C1 segment of cervical spinal cord (tissue), 14 donors: ENCODE results near the gene CRYL1.

Experiments used
- DNase-seq, 14 donors: peaks; one replicate each; lab custom pipeline; 2025; lab: John Stamatoyannopoulos, UW

CRYL1 gene

DNA sequence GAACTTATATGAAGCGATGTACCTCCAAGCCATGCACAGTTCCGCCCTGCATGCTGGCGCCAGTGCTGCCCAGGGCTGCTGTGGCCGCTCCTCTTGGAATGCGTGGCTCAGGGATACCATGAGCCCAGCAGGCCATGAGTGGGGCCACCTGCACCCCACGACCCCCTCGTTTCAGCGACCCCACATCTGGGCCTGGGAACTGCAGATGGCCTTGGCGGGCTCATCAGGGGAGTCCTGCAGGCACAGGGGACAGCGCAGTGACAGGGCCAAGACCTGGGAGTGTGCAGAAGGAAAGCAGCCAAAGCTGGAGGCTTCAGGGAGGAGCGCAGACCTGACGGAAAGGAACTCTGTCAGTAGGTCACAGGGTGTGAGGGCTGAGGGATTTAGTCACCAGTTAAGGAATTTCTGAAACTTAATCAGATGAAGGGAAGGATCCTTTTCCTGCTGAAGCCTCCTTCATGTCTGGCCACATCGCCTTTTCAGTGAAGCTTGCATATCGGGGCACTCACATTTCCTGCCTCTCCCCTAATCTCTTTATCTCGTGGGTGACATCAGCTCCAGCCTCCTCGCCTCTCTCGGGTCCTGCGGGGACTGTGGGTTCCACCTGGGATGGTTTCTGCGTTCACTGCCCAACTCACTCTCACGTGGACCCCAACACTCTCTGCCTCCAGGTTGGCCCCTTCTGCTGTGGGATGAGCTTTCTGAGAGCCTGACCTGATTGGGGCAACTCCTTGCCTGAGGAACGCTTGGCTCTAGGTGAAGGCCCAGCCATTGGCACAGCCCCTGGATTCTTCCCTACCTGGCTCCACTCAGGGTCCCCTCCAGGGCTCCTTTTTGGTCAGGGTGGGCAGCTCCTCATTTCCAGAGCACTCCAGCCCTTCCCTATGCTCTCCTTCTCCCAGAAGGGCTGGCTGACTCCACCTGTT lies 123.5 kb downstream of the CRYL1 start:
- no peak for DNase-seq

DNA sequence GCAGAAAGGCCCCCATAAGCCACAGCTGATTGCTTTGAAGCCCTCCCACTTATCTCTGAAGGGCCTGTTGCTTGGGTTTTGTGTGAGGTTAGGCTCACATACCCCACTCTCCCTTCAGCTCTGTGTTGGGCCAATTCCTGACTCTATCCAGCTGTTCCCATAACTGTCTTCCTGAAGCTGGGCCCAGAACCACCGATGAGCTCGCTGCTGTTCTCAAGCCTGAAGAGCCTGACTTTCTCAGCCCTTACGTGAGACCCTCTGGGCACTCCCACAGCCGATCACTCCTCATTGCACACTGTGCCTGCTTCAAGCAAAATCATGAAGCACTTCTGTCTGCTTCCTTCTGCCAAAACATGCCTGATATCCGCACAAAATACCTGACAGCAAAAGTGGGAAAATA lies 124.1 kb downstream of the CRYL1 start:
- no peak for DNase-seq

DNA sequence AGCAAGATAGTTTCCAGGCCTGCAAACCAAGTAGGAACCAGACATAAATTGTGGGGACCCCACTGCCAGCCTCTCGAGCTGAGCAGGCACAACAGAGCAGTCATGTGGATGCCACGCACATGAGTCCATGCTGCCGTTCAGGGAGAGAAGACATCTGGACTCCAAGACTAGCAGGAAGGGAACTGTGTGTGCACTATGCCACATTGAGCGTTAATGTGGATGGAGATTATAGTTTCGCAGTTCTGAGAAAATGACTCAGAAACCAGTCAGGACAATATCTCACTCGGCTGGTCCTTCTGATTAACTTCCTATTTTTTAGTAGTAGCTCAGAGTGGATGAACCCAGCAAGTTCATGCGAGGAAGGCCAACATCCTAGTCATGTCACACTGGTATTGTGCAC lies 124.9 kb downstream of the CRYL1 start:
- no peak for DNase-seq

DNA sequence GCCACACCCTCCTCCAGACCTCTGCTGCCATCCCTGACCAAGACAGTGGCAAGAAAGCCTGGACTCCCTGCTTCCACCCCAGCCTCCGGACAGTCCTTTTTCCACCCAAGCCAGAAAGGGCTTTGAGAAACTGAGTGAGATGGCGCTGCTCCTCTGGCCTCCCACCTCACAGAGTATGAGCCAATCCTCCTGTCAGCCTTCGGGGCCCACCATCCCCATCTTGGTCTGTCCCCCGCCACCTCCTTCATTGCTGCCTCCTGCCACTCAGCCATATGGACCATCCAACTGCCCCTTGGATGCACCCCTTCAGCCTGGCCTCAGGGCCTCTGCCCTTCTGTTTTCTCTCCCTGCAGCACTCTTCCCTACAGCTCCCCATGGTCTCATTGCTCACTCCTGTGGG lies 125.7 kb downstream of the CRYL1 start:
- DNase-seq, result no peak

DNA sequence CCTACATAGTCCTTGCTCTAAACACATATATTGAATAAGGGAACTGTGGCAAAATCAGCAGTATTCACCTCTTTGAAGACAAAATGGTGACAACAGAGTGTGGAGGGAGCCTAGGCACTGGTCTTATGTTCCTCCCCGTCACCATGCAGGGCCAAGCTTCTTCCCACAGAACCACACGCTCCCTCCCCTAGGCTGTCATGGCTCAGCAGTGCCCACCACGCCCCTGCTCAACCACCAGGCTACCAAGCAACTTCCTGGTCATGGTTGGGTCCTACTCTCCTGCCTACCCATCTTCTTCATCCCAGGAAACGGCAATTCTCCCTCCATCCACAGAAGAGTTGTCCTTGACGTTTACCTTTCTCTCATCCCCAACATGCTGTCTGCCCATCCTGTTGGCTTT lies 126.1 kb downstream of the CRYL1 start:
- DNase-seq, result no peak

DNA sequence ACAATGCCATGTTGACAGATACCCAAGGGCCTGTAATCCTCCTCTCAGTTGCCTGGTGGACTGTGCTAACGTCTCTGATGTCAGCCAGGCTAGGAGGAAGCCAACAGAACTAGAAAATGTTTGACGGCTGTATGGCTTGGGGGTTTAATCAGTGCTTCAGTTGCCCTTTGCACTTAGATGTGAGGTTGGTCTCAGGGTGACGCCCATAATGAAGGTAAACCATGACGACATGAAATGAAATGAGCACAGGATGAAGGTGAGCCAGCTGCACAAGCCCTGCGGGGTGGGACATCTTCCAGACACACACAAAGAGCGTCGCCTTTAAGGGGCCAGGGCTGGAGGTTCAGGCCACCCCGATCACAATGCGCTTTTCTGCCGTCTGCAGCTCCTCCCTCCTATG lies 127.2 kb downstream of the CRYL1 start:
- DNase-seq, result no peak

DNA sequence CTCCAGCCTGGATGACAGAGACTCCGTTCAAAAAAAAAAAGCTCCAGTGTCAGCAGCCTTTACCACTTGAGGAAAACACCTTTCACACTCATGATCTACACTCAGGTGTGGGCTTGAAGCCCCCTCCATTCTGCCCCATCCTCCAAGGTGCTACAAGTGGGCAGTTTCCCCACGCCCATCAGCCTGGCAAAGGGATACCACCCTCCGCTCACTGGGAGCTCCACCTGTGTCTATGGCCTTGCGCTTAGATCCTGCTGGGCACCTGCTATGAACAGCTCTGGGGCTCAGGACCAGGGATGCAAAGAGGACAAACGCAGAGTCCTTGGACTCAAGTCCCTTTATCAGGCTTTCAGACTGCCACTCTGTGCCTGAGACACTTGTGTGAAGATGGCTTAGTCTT lies 127.8 kb downstream of the CRYL1 start:
- DNase-seq, result no peak

DNA sequence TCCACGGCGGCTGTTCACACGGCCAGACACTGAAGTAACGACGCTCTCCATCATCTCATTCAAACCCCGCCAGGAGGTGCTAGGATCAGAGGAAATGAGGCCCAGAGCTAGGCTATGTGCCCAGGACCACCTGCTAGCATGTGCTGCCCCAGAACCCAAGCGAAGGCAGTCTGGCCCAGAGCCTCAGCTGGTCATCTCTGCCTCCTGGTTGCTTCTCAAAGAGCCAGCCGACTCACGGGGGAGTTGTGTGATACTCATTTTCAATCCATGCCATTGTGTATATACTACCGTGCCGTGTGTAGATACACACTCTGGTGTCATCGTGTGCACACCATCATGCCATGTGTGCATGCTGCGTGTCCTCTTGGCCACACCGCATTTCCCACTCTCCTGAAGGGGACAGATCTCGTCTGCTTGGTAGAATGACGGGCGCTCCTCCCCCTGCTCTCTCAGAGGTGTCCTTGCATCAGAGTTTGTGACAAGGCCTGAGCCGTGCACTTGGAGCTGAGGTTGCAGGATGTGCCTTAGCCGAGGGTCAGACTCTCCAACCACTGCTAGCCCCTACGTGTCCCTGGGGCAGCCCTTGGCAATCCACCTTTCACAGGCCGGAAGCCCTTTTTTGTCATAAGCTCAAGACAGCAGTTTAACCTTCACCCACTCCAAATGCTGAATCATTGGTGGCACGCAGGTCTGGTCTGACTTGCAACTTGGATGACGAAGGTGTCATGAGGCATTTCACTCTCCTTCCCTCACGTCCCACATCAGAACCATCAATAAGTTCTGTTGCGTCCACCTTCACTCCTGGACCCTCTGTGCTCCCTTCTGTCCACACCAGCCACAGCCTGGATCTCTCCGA lies 130.4 kb downstream of the CRYL1 start:
- no peak for DNase-seq

DNA sequence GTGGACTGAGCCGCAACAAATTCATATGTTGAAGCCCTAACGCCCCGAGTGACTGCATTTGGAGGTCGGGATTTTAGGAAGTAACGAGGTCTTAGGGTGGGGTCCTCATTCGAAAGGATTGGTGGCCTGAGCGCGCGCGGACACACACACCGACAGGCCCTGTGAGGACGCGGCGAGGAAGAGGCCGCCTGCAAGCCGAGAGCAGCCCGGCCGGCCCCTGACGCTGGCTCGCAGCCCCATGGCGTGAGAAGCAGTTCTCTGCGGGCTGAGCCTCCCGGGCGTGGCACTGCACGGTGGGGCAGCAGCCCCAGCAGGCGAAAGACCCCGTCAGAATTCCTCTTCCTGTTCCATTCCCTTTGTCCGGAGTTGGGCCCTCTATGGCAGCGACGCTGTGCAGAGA lies 131.2 kb downstream of the CRYL1 start:
- no peak for DNase-seq

DNA sequence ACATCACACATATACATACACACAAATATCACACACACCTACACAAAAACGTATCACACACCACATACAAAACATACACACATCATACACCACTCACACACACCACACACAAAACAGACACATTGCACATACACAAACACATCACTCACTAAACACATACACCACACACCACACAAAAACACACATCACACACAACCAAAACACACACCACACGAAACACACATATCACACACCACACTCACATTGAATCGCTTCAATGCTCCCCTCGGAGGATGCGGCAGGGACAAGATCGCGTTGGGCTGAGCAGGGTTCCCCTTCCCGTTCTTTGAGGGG lies 131.5 kb downstream of the CRYL1 start:
- DNase-seq, result no peak

DNA sequence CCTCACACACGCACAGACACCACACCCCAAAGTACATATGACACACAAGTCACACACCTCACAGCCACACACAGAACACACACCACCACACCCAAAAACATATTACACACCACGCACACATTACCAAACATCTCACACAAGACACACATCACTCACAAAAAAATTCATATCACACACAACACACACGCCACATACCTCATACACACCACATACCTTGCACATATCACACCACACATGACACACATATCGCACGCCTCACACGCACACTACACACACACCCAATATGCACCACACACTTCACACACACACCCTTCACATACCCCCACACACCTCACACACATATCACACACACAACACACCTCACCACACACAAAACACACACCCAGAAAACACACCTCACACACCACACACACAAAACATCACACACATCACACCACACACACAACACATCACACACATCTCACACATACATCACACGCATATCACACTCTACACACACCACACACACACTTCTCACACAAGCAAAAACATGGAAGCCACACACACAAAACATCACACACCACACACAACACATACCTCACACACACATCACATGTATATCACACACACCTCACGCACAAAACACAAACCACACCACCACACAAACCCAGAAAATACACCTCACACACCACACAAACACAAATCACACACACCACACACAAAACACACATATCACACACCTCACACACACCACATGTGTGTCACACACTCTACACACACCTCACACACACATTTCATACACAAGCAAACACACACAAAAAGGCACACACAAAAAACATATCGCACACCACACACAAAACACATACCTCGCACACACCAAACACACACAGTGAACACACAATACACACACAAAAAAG lies 132.1 kb downstream of the CRYL1 start:
- no peak for DNase-seq

DNA sequence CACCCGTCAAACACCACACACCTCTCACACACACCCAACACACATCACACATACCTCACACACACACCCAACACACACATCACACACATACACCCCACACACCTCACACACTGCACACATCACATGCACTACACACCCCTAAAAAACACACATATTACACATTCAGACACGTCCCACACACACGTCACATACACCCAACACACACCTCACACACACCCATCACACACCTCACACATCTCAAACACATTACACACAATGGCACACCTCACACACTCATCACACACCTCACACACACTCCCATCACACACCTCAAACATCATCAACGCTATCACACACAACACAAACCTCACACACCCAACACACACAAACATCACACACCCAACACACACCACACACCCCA lies 133.1 kb downstream of the CRYL1 start:
- no peak for DNase-seq

DNA sequence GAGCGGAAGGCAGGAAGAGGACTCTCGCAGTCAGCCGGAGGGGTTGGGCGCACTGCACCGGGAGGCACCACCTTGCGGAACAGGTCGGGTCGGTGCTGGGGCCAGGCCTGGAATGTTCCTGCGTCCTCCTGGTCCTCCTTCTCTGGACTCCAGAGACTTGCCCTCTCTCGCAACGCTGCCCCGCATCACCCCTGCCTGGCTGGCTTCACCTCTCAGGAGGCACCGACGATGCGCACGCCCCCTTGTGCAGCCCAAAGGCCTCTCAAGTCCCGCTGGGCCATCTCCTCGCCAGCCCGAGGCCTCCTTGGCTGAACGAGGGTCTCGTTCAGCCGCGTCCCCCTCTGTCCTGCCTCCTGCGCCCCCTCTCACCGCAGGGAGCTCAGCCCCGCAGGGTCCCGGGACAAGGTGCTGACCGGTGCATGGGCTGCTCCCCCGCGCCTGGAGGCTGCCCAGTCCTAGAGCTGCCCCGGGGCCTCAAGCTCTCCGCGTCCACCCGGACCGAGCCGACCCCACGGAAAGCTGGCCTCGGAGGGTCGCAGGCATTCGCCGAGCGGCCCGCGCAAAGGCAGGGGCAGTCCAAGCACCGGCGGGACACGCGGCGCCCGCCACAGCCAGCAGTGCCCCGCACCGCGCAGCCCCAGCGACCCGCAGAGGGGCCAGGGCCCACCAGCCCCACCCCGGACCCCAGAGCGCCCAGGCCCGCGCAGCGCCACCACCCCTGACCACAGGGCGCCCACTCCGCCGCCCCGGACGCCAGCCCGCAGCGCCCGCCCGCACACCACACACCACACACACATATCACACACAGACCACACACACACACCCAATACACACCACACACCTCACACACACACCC lies 133.8 kb downstream of the CRYL1 start:
- no peak for DNase-seq

DNA sequence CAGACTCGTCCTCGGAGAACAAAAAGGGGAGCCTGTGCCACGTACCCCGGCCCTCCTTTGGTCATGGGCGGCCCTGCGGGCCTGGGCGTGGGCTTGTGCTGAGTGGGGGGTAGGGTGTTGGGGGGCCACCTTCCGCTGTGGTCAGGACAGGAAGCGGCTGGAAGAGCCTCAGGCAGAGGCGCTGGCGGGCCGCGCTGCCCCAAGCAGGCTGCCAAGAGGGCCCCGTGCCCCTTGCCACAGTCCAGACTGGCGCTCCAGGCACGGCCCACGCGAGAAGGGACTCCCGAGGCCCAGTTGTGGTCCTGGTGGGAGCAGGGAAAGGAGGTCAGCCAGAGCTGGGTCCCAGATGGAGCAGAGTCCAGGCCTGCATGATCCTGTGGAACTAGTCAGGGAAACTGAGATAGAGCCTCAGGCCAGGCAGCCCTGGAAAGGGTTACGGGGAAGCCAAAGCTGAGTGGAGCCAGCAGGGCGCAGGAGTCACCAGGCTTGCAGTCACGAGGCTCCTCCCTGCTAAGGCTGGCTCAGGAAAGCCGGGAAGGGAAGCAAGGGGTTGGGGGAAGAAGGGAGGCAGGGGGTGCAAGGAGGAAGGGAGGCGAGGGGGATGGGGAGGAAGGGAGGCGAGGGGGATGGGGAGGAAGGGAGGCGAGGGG lies 135.0 kb downstream of the CRYL1 start:
- no peak for DNase-seq

DNA sequence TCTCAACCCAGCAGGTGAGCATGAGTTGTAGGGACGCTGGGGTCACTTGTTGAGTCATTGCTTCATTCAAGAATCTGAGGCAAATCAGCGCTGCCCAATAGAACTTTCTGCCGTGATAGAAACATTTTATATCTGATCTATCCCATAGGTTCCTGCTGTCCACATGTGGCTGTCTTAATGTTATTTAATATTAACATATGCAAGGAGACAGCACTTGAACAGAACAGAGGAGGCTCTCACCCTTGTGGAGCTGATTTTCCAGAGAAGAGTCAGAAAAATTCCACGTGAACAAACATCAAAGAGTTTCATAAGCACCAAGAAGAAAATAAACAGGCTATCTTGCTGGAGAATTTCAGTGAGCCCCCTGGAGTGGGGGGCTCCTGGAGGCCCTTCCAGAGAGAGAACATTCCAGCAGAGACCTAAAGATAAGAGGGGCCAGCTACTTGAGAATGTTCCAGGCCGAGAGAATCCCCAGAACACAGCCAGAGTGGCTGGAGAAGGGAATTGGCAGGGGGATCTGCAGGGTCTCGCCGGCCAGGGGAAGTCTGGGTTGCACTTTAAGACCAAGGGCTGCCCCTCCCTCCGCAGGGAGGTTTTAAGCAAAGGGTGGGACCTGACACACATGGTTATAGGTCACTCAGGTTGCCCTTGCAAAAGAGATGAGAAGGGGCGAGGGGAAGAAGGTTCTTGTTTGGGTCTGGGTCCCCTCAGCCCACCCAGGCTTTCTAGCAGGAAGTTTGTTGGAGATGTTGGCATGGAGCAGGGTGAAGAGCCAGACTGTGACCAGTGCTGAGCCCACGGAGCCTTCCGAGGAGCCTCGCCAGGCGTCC lies 135.7 kb downstream of the CRYL1 start:
- DNase-seq, result no peak

DNA sequence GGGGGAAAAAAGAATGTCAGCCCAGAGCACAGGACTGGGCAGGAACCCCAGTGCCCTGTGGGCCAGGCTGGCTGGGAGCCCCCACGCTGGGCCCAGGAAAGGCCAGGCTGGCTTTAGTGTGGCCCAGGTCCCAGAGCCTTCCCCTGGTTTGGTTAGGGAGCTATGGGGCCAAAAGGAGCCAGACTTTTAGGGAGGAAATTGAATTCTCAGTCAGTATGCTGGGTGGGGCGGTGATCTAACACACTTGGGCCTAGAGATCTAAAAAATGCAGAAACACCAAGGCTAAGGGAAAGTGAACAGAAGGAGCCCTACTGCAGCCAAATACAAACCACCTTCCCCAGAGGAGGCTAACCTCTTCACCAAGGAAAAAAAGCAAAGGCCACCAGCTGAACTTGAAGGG lies 137.5 kb downstream of the CRYL1 start:
- no peak for DNase-seq

DNA sequence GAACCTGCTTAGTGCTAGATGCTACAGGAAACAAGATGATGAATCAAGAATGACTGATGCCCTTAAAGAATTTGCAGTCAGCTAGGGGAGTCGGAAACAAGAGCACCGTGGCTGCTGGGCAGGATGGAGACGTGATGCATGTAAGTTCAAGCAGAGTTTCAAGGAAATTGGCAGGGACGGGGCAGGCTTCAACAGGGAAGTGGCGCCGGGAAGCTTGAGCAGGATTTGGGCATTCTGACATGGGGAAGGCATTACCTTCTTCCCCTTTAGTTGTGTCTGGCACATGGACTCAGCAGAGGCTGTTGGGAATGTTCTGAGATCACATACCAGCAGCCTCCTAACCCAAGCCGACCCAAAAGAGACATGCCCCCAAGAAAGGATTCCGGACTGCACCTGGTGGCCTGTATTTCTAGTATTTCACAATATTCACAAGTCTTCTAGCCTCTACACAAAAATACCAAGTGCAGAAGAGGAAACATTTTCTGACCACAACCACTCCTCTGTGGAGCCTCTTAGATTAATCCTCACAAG lies 138.2 kb downstream of the CRYL1 start:
- no peak for DNase-seq

DNA sequence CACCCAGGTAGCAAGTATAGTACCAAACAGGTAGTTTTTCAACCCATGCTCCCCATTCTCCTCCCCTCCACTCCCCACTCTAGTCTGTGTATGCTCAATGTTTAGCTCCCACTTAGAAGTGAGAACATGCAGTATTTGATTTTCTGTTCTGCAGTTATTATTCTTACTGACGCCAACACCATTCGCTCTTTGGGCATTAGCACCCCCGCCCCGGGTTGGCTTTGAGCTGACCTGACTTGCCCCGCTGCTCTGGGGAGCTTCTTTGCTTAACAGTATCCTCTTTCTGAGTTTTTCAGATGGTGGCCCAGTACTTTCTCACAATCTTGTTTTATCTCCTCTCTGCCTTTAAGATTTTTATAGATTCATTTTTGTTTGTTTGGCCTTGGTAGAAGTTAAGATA lies 138.7 kb downstream of the CRYL1 start:
- DNase-seq, result no peak

DNA sequence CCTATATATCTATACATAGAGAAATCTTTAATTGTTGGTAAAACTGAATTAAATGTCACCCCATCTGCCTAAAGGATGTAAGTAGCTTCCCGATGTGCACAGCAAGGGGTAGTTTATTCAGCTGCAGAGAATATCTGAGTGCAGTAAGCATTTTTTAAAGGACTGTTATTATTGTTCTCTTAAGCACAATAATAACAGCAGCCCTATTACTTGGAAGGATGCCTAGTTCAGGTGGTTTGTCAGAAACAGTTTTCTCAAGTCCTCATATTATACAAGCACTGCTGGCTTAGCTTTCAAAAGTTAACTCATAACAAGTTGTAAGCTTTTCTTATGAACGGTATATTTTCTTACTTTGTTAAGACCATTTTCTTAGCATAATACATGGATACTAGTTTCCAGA lies 142.6 kb downstream of the CRYL1 start:
- DNase-seq, result no peak
